ENCODE results near the gene ZFC3H1. TPM values are rescaled to one million over a fixed set of nuclear protein-coding genes. Genes with fewer than 3 reads are reported as not detected.

Gene ZFC3H1
- total RNA-seq, 2 donors from 2014 or later: 40.5 to 46.0 TPM

- no peaks in the 10 kb centered on the region for H3K9me3 Mint-ChIP-seq
- no peak overlapping the region for H3K27ac ChIP-seq (ENCODE audit: low read depth, low read length)
- H3K9ac ChIP-seq (ENCODE audit: extremely low read depth, low read length, poor library complexity, severe bottlenecking): peak overlapping the region; percentile 7
- H3K27me3 ChIP-seq (ENCODE audit: control insufficient read depth, insufficient read depth, low read length, poor library complexity, severe bottlenecking): no peaks in the 10 kb centered on the region
- H3K36me3 Mint-ChIP-seq (ENCODE audit: low read depth): peaks cover 6% of the 10 kb centered on the region
- no peak for TF ChIP-seq CTCF (conservative IDR thresholded peaks at IDR 0.05)
- WGBS, 2 experiments (ENCODE audit: insufficient coverage in 1 of 2, insufficient read length in 1 of 2): 63 to 100% methylated on average over 1 of the region's 1 CpG
- no peak for DNase-seq
- H3K4me1 Mint-ChIP-seq: peaks cover 28% of the 10 kb centered on the region
- H3K36me3 ChIP-seq (ENCODE audit: control insufficient read depth, insufficient read depth, low read length): no peaks in the 10 kb centered on the region
- H3K27me3 Mint-ChIP-seq (ENCODE audit: insufficient read depth): no peaks in the 10 kb centered on the region
- no peaks in the 10 kb centered on the region for H3K9me3 ChIP-seq (ENCODE audit: control insufficient read depth, low read length)
- H3K4me3 Mint-ChIP-seq: peak overlapping the region; percentile 10
- H3K4me3 ChIP-seq (ENCODE audit: low read length): peak overlapping the region; percentile 69
- H3K27ac Mint-ChIP-seq: peak overlapping the region; percentile 29
- H3K4me1 ChIP-seq (ENCODE audit: control insufficient read depth, insufficient read depth, low read length): peaks cover 12% of the 10 kb centered on the region
Measured at GRCh38 chr12:71671816-71672215, 8.2 kb upstream of the ZFC3H1 start.

- TF ChIP-seq CTCF (conservative IDR thresholded peaks at IDR 0.05): no peak
- Mint-ChIP-seq H3K4me3 (peak overlapping the region; percentile 10), H3K4me1 (peaks cover 28% of the 10 kb centered on the region), H3K9me3 (no peaks in the 10 kb centered on the region), H3K27ac (peak overlapping the region; percentile 29), H3K36me3 (ENCODE audit: low read depth) (peaks cover 6% of the 10 kb centered on the region), H3K27me3 (ENCODE audit: insufficient read depth) (no peaks in the 10 kb centered on the region)
- Histone ChIP-seq H3K27me3 (ENCODE audit: control insufficient read depth, insufficient read depth, low read length, poor library complexity, severe bottlenecking) (no peaks in the 10 kb centered on the region), H3K9ac (ENCODE audit: extremely low read depth, low read length, poor library complexity, severe bottlenecking) (peak overlapping the region; percentile 7), H3K9me3 (ENCODE audit: control insufficient read depth, low read length) (no peaks in the 10 kb centered on the region), H3K4me3 (ENCODE audit: low read length) (peak overlapping the region; percentile 69), H3K4me1 (ENCODE audit: control insufficient read depth, insufficient read depth, low read length) (peaks cover 12% of the 10 kb centered on the region), H3K36me3 (ENCODE audit: control insufficient read depth, insufficient read depth, low read length) (no peaks in the 10 kb centered on the region), H3K27ac (ENCODE audit: low read depth, low read length) (no peak overlapping the region)
- DNase-seq: no peak
Measured at GRCh38 chr12:71671311-71671710, 7.7 kb upstream of the ZFC3H1 start.

DNA sequence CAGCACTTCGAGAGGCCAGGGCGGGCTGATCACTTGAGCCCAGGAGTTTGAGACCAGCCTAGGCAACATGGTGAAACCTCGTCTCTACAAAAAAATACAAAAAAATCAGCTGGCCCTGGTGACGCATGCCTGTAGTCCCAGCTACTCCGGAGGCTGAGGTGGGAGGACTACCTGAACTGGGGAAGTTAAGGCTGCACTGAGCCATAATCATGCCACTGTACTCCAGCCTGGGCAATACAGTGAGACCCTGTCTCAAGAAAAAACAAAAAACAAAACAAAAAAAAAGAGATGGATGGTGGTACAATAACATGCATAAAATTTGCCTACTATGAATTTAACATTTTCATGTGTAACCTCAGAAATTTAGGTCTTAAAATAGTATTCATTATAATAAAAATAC is 2.6 kb upstream of the ZFC3H1 start:
- no peaks in the 10 kb centered on the region for H3K36me3 ChIP-seq (ENCODE audit: control insufficient read depth, insufficient read depth, low read length)
- no peaks in the 10 kb centered on the region for H3K27me3 Mint-ChIP-seq (ENCODE audit: insufficient read depth)
- peaks cover 12% of the 10 kb centered on the region for H3K36me3 Mint-ChIP-seq (ENCODE audit: low read depth)
- H3K9me3 ChIP-seq (ENCODE audit: control insufficient read depth, low read length): no peaks in the 10 kb centered on the region
- peaks cover 3% of the 10 kb centered on the region for H3K4me1 ChIP-seq (ENCODE audit: control insufficient read depth, insufficient read depth, low read length)
- TF ChIP-seq CTCF (conservative IDR thresholded peaks at IDR 0.05): no peak
- no peak overlapping the region for H3K9ac ChIP-seq (ENCODE audit: extremely low read depth, low read length, poor library complexity, severe bottlenecking)
- no peaks in the 10 kb centered on the region for H3K9me3 Mint-ChIP-seq
- H3K4me3 Mint-ChIP-seq: no peak overlapping the region
- peaks cover 20% of the 10 kb centered on the region for H3K4me1 Mint-ChIP-seq
- no peak overlapping the region for H3K27ac ChIP-seq (ENCODE audit: low read depth, low read length)
- H3K27ac Mint-ChIP-seq: no peak overlapping the region
- no peaks in the 10 kb centered on the region for H3K27me3 ChIP-seq (ENCODE audit: control insufficient read depth, insufficient read depth, low read length, poor library complexity, severe bottlenecking)
- no peak for DNase-seq
- peak overlapping the region; percentile 99 for H3K4me3 ChIP-seq (ENCODE audit: low read length)
- 96% methylated on average over 5 of the region's 5 CpGs for WGBS, 2 experiments (ENCODE audit: insufficient coverage in 1 of 2, insufficient read length in 1 of 2)

Data from endodermal cell (in vitro differentiated cells).